Psoas muscle (tissue), 8 donors: ENCODE data around the gene IL22. TPM values are rescaled to one million over a fixed set of nuclear protein-coding genes. Genes with fewer than 3 reads are reported as not detected.

Experiments used
- ATAC-seq, 4 donors: fragments of 200-7000 bp; cut with Tn5 transposase; one replicate each; pipeline ENCODE4 v1.9.1; 2020; ENCODE audit warnings: moderate library complexity in 3 of 4, mild to moderate bottlenecking in 2 of 4
- DNase-seq, 2 donors: peaks; one replicate each; pipeline ENCODE4 v3.0.0-alpha.2; 2020
- H3K27ac ChIP-seq: fragments of 200-600 bp; one replicate; pipeline ENCODE4 v1.8.0; 2022
- H3K27me3 ChIP-seq, 3 donors: fragments of 200-600 bp in 1 of 3; one replicate each; pipeline versions ENCODE4 v1.6.1 to v1.8.0; 2013 to 2022; ENCODE audit warnings: low read length in 2 of 3, mild to moderate bottlenecking in 2 of 3, moderate library complexity in 1 of 3; ENCODE audit not compliant: insufficient read depth in 3 of 3
- H3K36me3 ChIP-seq, 2 donors: fragments of 200-600 bp in 1 of 2; one replicate each; pipeline versions ENCODE4 v1.6.1 to v1.8.0; 2013 to 2022; ENCODE audit warnings: low read depth in 1 of 2, mild to moderate bottlenecking in 1 of 2, moderate library complexity in 1 of 2; ENCODE audit not compliant: insufficient read depth in 1 of 2
- H3K4me1 ChIP-seq: fragments of 200-600 bp; one replicate; pipeline ENCODE4 v1.8.0; 2022
- H3K4me3 ChIP-seq: fragments of 200-600 bp; one replicate; pipeline ENCODE4 v1.8.0; 2022; ENCODE audit warnings: mild to moderate bottlenecking
- H3K9me3 ChIP-seq: fragments of 200-600 bp; one replicate; pipeline ENCODE4 v1.8.0; 2022
- CTCF ChIP-seq: fragments of 200-600 bp; IDR thresholded peaks from one replicate; pipeline ENCODE4 v1.8.0; 2022; ENCODE audit warnings: antibody characterized with exemption
- WGBS, 3 donors: extraction: QIAGEN DNeasy Blood & Tissue Kit; methylation state at CpG; one replicate each; pipeline versions ENCODE4 v1.1.6 to v1.1.7; 2013; 5-methylcytosine and 5-hydroxymethylcytosine counted together
- intact Hi-C, 2 donors: fragments of 100-400 bp; cut with DNase I; formaldehyde crosslinking; loops; one replicate each; pipeline versions ENCODE4 v1.11.0 to v1.14.2; 2022
- polyA plus RNA-seq, 3 donors: library from polyadenylated mRNA; stranded (reverse); fragments of 200-250 nt; gene quantifications; one replicate each; pipeline ENCODE4 v1.2.3, GENCODE V29; 2013
- total RNA-seq, 4 donors: library from RNA; stranded (reverse); fragmentation: NEBNext Ultra II Directional in 2 of 4; extraction: Animal tissue kit (Norgen Biotek cat#: 25700) in 2 of 4; gene quantifications; one replicate each; pipeline versions ENCODE4 v1.2.1 to v1.2.4, GENCODE V29; 2021 to 2023
- donor health status: healthy with polysubstance abuse.
- donor health status: DM: no; HTN: no; CAD: no; lungs with moderate emphysema.
- donor health status: Bipolar disorder and iron deficiency.
- donor health status: healthy.
- donor health status: DM: yes; HTN: yes; CAD: no.
- donor health status: DM: no; HTN: no; CAD: no.
- donor health status: DM: no; HTN: no; CAD: no.
- donor health status: DM: yes; HTN: yes; CAD: no.

The IL22 gene
- total and polyA plus RNA-seq, 7 donors, result not detected

DNA sequence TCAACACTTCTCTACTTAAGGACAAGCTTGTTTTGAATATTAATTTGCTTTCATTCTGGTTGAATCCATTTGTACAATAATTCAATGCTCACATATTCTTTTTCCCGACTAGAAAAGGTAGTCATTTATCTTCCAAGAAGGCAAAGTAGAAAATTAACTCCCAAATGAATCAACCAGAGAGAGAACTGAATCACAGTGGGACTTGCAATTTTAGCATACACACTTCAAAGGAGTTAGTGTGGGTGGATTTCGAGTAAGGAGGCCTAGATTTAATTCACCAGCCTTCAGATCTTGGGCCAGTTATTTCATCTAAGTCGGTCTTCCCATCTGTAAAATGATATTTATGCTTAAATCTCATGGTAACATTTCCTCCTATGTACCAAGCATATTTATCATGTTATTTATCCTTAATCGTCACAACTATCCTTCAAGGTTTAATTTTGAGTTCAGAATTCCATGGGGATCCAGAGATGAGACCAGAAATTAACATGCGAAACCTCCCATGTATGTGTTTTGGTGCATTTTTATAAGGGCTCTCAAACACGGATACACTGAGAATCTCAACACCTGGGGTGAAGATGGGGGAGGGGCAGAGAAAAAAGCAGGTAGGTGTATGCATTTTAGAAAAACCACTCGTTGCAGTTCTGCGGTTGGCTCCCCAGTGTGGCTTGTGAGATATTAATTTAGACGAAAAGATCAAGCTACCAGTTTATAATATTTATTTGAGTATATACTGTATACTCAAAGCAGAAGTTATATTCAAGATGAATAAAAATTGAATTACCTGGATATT is 38.9 kb upstream of the IL22 start:
- H3K4me1 ChIP-seq, result peaks cover 22% of the 10 kb centered on the region
- DNase-seq (no peak), ATAC-seq (no peak)
- TF ChIP-seq CTCF, result no peak
- intact Hi-C loops, result no loop called here
- H3K27ac ChIP-seq, result no peak overlapping the region
- no peaks in the 10 kb centered on the region for H3K9me3 ChIP-seq
- no peak overlapping the region for H3K4me3 ChIP-seq
- H3K36me3 ChIP-seq, result peaks cover 0 to 3% of the 10 kb centered on the region in 2 donors
- 83 to 85% (median 84%) methylated on average over 9 of the region's 9 CpGs for WGBS, 3 donors
- H3K27me3 ChIP-seq, result no peaks in the 10 kb centered on the region

DNA sequence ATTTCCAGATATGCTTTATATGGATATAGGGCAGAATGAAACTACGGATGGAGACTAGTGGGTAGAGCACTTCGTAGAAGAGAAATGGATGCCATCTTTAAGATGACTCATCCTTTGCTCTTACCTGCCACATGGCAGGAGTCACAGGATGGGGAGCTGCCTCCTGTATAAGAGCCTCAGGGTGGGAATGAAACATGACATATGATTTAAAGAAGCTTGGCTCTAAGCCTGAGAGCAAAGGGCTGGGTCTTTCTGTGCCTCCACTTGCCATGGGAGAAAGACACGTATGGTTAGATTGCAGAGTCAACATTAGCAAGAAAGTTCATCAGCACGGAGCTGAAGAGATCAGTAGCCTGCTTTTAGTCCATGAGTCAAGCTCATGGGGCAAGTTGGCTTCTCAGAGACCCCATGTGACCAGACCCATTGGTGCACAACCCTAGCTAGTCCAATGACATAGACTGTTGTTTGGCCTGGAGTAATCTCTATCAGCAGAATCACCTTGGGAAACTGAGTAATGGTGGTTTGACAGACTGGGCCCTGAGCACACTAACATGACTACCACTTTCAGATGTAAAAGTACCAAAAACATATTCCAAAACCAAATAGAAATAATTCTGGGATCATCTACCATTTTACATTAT is 38.1 kb upstream of the IL22 start:
- Histone ChIP-seq H3K27ac (no peak overlapping the region), H3K36me3 (peaks cover 0 to 3% of the 10 kb centered on the region in 2 donors), H3K4me1 (peaks cover 22% of the 10 kb centered on the region), H3K4me3 (no peak overlapping the region), H3K9me3 (no peaks in the 10 kb centered on the region), H3K27me3 (no peaks in the 10 kb centered on the region)
- WGBS, 3 donors, result 91 to 98% (median 91%) methylated on average over 4 of the region's 4 CpGs
- DNase-seq (no peak), ATAC-seq (no peak)
- intact Hi-C loops, result no loop called here
- TF ChIP-seq CTCF, result no peak

GRCh38 chr12:68290126-68290525 is 36.7 kb upstream of the IL22 start:
- Histone ChIP-seq H3K4me3 (no peak overlapping the region), H3K27me3 (no peaks in the 10 kb centered on the region), H3K36me3 (peaks cover 0 to 3% of the 10 kb centered on the region in 2 donors), H3K9me3 (no peaks in the 10 kb centered on the region), H3K4me1 (peaks cover 20% of the 10 kb centered on the region), H3K27ac (no peak overlapping the region)
- 76 to 85% (median 82%) methylated on average over 6 of the region's 6 CpGs for WGBS, 3 donors
- no peak for ATAC-seq
- intact Hi-C loops, result no loop called here
- no peak for TF ChIP-seq CTCF
- DNase-seq, result no peak

GRCh38 chr12:68287106-68287505 is 33.7 kb upstream of the IL22 start:
- 52 to 58% (median 52%) methylated on average over 5 of the region's 5 CpGs for whole genome bisulfite sequencing, 3 donors
- no peaks in the 10 kb centered on the region for H3K36me3 ChIP-seq
- H3K4me1 ChIP-seq, result no peaks in the 10 kb centered on the region
- no peaks in the 10 kb centered on the region for H3K27me3 ChIP-seq
- ATAC-seq (no peak), DNase-seq (no peak)
- H3K9me3 ChIP-seq, result no peaks in the 10 kb centered on the region
- no peak for TF ChIP-seq CTCF
- intact Hi-C loops, result no loop called here
- H3K27ac ChIP-seq, result no peak overlapping the region
- H3K4me3 ChIP-seq, result no peak overlapping the region
